Right forelimb (tissue), 1 donor: ENCODE measurements around the gene TNFSF11.

ENCODE experiments used
- DNase-seq: peaks from one replicate; pipeline ENCODE4 v3.0.0-alpha.2; 2018

The TNFSF11 gene

DNA sequence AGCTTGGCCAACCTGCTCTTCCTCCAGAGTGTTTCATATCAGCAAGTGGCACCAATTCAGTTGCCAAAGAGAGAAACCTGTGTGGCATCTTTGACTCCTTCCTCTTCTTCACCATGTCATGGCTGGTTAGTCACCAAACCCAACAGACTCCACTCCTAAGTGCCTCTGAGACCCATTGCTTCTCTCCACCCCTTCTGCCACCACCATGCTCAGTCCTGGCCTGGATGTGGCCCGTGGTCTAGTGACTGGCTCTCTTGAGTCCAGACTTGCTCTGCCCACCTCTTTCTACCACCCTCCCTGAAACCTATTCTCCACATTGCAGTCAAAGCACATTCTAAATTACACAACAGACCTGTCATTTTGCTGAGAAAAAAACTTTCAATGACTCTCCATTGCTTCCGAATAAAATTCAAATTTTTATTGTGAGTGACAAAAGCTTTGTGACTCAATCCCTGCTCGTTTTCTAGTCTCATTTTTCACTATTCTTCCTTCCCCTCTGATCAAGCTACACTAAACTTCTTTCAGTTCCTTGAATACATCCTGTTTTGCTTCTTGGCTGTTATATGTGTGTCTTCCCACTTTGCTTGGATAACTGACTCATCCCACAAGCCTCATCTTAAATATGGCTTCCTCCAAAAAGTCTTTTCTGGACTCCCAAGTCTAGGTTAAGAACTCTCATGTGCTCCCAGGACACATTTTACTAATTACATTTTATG is 12.0 kb upstream of the TNFSF11 start:
- DNase-seq = no peak

GRCh38 chr13:42567906-42568305 is 6.0 kb upstream of the TNFSF11 start:
- DNase-seq = no peak

GRCh38 chr13:42569576-42570344 is 4.2 kb upstream of the TNFSF11 start:
- DNase-seq = no peak

DNA sequence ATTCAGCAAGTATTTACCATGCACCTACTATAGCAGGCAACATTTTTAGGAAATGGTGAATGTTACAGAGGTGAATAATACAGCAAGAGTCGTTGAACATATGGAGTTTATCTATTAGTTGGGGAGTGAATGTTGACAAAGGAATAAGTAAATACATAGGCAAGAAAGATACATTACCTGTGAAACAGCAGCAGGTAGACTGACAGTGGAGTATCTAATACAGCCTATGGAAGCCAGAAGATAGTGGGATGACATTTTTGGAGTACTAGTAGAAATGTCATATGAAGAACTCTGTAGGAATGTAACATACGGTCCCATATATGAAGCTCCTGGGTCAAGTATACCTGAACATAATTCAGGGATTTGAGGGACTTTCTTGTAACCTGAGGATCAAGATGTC is 2.1 kb upstream of the TNFSF11 start:
- no peak for DNase-seq

DNA sequence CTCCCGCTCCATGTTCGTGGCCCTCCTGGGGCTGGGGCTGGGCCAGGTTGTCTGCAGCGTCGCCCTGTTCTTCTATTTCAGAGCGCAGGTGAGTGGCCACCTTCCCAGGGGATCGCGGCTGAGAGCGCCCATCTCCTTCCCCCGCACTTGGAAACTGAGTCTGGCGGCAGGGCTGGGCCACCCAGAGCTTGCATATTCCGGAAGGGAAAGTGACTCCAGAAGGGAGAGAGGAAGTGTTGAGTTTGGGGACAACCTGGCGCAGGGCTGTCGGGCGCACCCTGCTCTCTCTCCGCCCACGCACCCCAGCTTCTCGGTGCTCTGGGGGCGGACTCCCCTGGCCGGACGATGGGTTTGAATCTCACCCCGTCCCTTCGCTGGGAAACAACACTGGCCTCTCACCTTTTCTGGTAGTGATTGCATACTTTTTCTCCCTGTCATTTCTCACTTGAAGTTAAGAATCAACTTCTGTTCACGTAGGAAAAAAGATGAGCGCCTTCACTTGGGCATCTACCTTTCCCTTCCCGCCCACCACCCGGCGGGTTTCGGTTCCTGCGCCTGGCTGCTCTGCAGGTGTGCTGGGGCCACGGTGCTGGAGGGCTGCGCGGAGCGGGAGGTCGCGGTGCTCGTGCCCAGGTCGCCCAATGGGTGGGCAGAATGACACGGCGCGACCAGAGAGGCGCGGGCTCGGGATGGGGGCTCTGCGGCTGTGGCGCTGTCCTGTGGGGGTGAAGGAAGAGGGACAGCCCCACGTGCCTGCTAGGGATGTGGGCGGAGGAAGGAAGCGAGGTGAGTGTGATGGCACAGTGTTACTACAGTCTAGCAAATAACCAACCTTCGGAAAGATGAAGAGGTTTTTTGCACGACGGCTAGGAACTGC is 721 bp downstream of the TNFSF11 start:
- no peak for DNase-seq

- DNase-seq = no peak
These were observed 2.0 kb downstream of the TNFSF11 start for GRCh38 chr13:42575938-42576337.

- no peak for DNase-seq
These were observed 3.6 kb downstream of the TNFSF11 start for GRCh38 chr13:42577538-42577937.

GRCh38 chr13:42580644-42581043 is 6.7 kb downstream of the TNFSF11 start:
- no peak for DNase-seq

DNA sequence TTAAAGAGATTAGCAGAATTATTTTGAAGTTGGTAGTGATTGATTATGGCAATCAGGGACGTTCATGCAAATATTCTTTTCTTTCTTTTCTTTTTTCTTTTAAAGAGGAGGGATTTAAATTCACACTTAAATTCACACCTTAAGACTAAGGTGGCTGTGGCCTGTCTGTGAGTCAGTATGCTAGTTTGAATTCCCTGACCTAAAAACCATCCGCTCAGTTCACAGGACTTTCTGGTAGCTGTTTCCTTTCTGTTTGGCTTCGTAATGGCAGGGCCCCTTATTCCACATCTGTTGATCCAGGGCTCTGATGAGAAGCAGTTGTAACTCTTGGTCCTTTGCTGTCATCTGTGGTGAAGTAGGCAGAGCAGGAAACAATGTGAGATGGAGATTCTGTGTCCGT is 7.5 kb downstream of the TNFSF11 start:
- no peak for DNase-seq

DNA sequence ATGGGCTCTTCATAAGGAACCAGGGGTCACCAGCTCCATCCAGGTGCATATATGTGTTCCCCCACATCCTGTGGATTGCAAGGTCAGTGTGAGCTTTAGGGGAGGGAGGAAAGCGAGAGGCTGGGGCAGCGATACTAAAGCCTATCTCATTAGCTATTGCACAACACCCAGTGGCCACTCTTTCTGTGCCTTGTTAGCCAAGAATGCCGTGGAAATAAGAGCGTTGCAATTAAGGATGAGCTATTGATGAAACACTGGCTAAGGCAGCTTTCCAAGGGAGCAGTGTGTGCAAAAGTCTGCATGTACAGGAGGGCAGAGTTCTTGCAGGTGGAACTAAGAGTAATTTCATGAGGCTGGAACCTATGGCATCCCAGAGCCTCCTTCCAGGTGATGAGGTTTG is 17.6 kb downstream of the TNFSF11 start:
- DNase-seq = no peak

- DNase-seq = no peak
These were observed 19.3 kb downstream of the TNFSF11 start for GRCh38 chr13:42592915-42593900.

- DNase-seq = peak; percentile 64
These were observed 20.7 kb downstream of the TNFSF11 start for GRCh38 chr13:42594481-42595252.

- no peak for DNase-seq
These were observed 21.3 kb downstream of the TNFSF11 start for GRCh38 chr13:42595253-42595571.

DNA sequence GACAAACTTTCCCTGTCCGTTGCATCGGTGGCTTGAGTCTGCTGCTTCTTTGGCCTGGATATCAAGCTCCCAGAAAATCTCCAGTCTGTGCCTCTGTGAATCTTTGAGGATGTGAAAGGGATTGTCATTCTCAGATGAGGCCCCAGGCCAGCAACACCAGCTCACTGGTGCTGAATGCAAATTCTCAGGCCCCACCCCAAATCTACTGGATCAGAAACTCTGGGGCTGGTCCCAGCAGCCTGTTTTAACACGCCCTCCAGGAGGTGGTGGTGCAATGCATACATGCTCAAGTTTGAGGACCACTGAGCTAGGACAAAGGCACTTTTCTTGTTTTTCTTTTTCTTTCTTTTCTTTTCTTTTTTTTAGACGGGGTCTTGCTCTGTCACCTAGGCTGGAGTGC is 23.6 kb downstream of the TNFSF11 start:
- no peak for DNase-seq

- DNase-seq = no peak
These were observed 27.0 kb downstream of the TNFSF11 start for GRCh38 chr13:42600943-42601342.

DNA sequence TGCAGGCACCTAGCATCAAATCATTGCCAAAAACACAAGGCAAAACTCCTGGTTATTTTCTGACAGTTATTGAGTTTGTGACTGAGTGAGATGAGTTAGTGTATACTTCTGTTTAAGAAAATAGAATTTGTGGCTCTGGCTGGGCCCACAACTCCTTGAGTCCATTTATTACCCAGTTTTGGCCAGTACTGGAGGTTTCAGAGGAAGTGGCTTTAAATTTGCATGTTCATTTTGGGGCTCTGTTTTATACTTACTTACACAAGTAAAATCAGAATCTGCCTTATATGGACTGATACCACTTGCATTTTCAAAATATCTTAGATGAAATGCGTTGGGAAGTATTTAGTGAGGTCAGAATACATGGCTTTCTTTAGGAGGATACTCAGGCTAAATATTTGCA is 29.0 kb downstream of the TNFSF11 start:
- no peak for DNase-seq

DNA sequence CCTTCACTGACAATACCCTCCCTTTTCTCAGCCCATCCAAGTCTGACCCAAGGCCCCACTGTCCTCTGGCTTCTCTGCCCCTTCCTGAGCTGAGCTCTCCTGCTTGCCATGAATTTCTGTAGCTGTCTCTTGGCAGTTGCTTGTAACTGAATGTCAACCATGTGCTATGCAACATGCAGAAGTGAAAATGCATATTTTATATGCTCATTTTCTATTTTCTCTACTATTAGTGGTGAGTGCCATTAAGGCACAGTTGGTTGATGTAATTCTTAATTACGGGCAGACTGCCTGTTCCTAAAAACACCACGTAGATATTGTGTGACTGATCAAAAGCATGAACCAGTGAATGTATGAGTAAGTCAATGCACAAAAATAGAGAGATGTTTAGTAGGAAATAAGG is 29.6 kb downstream of the TNFSF11 start:
- DNase-seq = no peak

- DNase-seq = no peak
These were observed 33.6 kb downstream of the TNFSF11 start for GRCh38 chr13:42607546-42607945.

DNA sequence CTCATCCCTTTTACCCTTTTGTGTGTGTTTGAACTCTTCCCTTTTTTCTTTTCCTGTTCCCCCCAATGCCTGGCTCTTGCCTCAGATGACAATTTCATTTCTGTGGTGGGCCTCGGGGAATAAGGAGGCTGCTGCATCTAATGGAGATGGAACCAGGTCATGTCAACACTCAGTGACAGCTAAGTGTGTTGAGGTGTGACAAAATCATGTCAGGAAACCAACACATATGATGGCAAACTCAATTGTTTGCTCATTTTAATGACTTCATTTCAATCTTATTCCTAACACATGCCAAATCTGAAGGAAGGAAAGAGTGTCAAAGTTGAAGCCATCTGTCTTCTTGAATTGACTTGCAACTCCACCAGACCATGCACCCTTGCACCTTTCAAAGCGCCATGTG is 36.7 kb downstream of the TNFSF11 start:
- DNase-seq = no peak

DNA sequence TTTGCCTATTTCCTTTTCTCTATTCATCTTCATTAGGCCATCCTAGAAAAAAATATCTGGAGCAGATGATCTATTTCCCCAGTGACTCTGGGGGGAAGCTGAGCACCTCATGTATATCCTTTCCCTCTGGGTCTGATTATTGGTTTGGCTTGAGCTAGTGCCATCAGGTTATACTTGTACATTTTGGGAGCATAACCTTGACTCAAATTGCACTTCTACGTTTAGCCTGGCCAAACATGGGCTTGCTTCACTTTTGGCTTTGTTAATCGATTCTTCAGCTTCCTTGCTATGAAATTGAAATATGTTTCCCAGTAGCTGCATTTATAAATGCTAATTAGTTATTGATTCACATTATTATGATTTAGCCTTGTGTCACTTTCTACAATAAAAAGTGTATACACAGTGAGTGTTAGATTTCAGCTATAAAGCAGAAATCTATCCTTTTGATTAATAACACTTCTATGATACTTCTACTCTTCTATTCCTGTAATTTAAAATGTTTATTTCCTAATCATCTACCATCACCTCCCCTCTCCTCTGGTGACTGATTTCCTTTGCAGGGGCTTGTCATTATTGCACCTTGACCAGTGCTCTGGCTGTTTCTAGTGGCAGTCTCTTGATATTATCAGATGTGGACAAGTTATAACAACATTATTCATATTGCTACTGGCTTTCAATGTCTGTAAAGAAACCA is 37.3 kb downstream of the TNFSF11 start:
- no peak for DNase-seq
